ENCODE data around the gene ASB1.
"Not testable (repeated sequence)": the region's sequence is repeated elsewhere in the genome, so short reads cannot be mapped to it uniquely, and the experiment has no call there.

Gene ASB1

GRCh38 chr2:238433941-238434845 lies 7.5 kb downstream of the ASB1 start:
- WGBS, 2 experiments, result 92 to 93% methylated on average over 13 of the region's 13 CpGs
- Histone ChIP-seq H3K27me3 (ENCODE audit: control insufficient read depth, insufficient read depth, low read length, poor library complexity, severe bottlenecking) (no peaks in the 10 kb centered on the region), H3K4me3 (ENCODE audit: insufficient read depth, low read depth, low read length) (no peak overlapping the region), H3K4me1 (ENCODE audit: control insufficient read depth, insufficient read depth, low read length) (no peaks in the 10 kb centered on the region), H3K36me3 (ENCODE audit: control insufficient read depth, insufficient read depth, low read length) (peaks cover 22% of the 10 kb centered on the region), H3K9me3 (ENCODE audit: control insufficient read depth, low read length) (no peaks in the 10 kb centered on the region), H3K27ac (ENCODE audit: insufficient read depth, low read depth, low read length, poor library complexity, severe bottlenecking) (no peak overlapping the region)

DNA sequence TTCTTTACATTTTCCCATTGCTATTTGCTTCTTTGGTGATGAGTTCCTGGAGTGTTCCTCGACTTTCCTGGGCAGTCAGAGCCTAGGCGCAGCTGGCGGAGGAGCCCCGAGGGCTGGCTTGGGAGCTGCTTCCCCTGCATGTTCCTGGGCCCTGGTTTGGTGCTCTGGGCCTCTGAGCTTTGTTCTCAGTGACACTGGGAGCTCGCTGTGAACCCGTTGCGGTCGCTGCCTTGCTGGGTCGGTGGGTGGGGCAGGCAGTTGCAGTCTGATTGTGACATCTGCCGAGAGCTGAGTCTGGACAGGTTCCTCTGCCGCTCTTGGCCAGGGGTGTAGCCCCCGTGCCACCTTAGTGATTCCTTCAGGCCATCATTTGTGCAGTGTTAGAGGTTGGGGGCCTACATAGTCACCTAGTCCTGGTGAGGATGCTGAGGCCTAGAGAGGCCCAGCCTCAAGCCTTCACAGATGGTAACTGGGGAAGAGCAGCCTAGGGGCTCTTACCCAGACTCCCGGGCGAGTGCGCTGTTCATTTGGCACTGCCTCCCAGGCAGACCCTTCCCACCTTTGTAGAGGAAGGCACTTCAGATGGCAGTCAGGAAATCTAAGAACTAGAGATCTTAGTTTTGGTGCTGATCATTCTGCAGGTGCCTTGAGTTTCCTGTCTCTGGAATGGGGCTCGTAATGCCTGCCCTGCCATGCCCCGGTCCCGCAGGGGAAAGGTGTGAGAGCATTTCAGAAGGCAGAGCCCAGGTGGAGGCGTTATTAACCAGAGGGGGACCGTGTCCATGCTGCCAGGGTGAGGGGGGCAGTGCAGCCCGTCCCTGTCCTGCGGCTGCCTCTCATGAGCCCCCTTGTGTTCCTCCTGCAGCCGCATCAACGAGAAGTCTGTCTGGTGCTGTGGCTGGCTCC lies 8.4 kb downstream of the ASB1 start:
- Histone ChIP-seq H3K27ac (ENCODE audit: insufficient read depth, low read depth, low read length, poor library complexity, severe bottlenecking) (no peak overlapping the region), H3K27me3 (ENCODE audit: control insufficient read depth, insufficient read depth, low read length, poor library complexity, severe bottlenecking) (no peaks in the 10 kb centered on the region), H3K4me1 (ENCODE audit: control insufficient read depth, insufficient read depth, low read length) (no peaks in the 10 kb centered on the region), H3K36me3 (ENCODE audit: control insufficient read depth, insufficient read depth, low read length) (peaks cover 22% of the 10 kb centered on the region), H3K4me3 (ENCODE audit: insufficient read depth, low read depth, low read length) (no peak overlapping the region), H3K9me3 (ENCODE audit: control insufficient read depth, low read length) (no peaks in the 10 kb centered on the region)
- WGBS, 2 experiments, result 94 to 95% methylated on average over 24 of the region's 24 CpGs

GRCh38 chr2:238435752-238436096 lies 9.0 kb downstream of the ASB1 start:
- Histone ChIP-seq H3K9me3 (ENCODE audit: control insufficient read depth, low read length) (no peaks in the 10 kb centered on the region), H3K27ac (ENCODE audit: insufficient read depth, low read depth, low read length, poor library complexity, severe bottlenecking) (no peak overlapping the region), H3K4me1 (ENCODE audit: control insufficient read depth, insufficient read depth, low read length) (no peaks in the 10 kb centered on the region)

DNA sequence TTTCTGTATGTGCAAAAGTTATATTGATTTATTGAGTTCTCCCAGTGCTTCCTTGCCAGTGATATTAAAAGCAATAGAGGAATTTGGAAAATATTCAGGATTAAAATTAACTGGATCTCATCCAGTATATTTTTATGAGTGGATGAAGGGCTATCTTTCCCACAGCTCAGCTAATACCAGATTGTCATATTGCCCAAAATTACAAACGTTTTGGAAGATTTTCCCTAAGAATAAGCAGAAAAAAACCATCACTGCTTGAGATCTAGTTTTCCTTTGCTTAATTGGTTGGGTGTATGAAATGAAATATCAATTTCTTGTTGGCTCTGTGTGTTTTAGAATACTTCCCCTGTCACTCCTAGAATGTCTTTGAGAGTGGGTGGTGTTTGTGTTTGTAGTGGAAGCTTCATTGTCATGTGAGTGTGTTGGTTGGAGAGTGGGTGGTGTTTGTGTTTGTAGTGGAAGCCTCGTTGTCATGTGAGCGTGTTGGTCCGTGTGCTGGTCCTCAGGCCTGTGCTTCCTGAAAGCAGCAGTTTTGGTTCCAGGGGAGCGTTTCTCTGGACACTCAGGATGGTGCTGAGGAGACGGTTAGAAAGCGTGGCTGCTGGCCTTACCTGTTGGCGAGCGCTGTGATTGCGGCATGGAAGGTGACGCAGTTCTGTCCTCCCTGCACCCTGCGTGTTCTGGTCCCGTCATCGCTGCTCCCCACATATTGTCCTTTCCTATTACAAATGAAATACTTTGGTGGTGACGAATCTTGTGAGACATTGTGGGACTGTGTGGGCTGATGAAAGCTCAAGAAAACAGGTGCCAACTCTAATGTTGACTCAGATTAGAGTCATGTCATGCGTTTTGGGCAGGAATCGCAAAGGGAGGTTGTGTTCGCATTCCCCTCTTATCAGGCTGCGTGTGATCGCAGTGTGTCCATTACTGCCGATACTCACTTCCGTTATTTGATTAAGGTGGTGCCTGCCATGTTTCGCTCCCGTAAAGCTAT lies 12.4 kb downstream of the ASB1 start:
- Histone ChIP-seq H3K9me3 (ENCODE audit: control insufficient read depth, low read length) (no peaks in the 10 kb centered on the region), H3K4me3 (ENCODE audit: insufficient read depth, low read depth, low read length) (no peak overlapping the region), H3K36me3 (ENCODE audit: control insufficient read depth, insufficient read depth, low read length) (peaks cover 15% of the 10 kb centered on the region), H3K27ac (ENCODE audit: insufficient read depth, low read depth, low read length, poor library complexity, severe bottlenecking) (no peak overlapping the region), H3K4me1 (ENCODE audit: control insufficient read depth, insufficient read depth, low read length) (no peaks in the 10 kb centered on the region), H3K27me3 (ENCODE audit: control insufficient read depth, insufficient read depth, low read length, poor library complexity, severe bottlenecking) (no peaks in the 10 kb centered on the region)
- 93 to 95% methylated on average over 24 of the region's 24 CpGs for WGBS, 2 experiments

More at GRCh38 chr2:238435752-238436096, 9.0 kb downstream of the ASB1 start:
- WGBS, 2 experiments, result 96 to 97% methylated on average over 20 of the region's 20 CpGs
- H3K36me3 ChIP-seq (ENCODE audit: control insufficient read depth, insufficient read depth, low read length), result peaks cover 22% of the 10 kb centered on the region
- H3K27me3 ChIP-seq (ENCODE audit: control insufficient read depth, insufficient read depth, low read length, poor library complexity, severe bottlenecking), result no peaks in the 10 kb centered on the region
- no peak overlapping the region for H3K4me3 ChIP-seq (ENCODE audit: insufficient read depth, low read depth, low read length)

- WGBS, 2 experiments, result 91 to 94% methylated on average over 2 of the region's 2 CpGs
- H3K36me3 ChIP-seq (ENCODE audit: control insufficient read depth, insufficient read depth, low read length), result peaks cover 16% of the 10 kb centered on the region
These were observed 13.2 kb downstream of the ASB1 start for GRCh38 chr2:238439917-238440316.

DNA sequence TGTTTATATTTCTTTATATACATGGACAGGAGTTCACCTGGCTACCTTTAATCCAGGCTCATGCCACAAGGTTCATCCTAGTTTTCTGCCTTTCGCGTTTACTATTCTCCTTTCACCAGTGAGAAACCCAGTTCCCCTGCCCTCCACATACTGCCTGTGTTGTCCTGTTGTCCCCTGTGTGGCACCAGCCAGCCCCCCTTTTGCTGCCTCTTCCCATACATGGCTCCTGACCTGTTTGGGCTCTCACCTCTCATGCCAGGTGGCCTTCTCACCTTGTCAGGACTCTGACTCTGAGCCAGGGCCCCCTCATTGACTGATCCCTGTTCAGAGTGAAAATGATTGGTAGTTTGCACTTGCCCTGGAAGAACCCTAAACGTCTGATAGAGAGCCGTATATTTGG lies 13.6 kb downstream of the ASB1 start:
- H3K36me3 ChIP-seq (ENCODE audit: control insufficient read depth, insufficient read depth, low read length), result peaks cover 12% of the 10 kb centered on the region
- H3K27me3 ChIP-seq (ENCODE audit: control insufficient read depth, insufficient read depth, low read length, poor library complexity, severe bottlenecking), result no peaks in the 10 kb centered on the region
- no peaks in the 10 kb centered on the region for H3K9me3 ChIP-seq (ENCODE audit: control insufficient read depth, low read length)
- no peaks in the 10 kb centered on the region for H3K4me1 ChIP-seq (ENCODE audit: control insufficient read depth, insufficient read depth, low read length)
- H3K4me3 ChIP-seq (ENCODE audit: insufficient read depth, low read depth, low read length), result no peak overlapping the region
- WGBS, 2 experiments, result 92% methylated on average over 4 of the region's 4 CpGs
- H3K27ac ChIP-seq (ENCODE audit: insufficient read depth, low read depth, low read length, poor library complexity, severe bottlenecking), result no peak overlapping the region

More at GRCh38 chr2:238439917-238440316, 13.2 kb downstream of the ASB1 start:
- H3K4me1 ChIP-seq (ENCODE audit: control insufficient read depth, insufficient read depth, low read length), result no peaks in the 10 kb centered on the region
- H3K4me3 ChIP-seq (ENCODE audit: insufficient read depth, low read depth, low read length), result no peak overlapping the region
- H3K27ac ChIP-seq (ENCODE audit: insufficient read depth, low read depth, low read length, poor library complexity, severe bottlenecking), result no peak overlapping the region
- no peaks in the 10 kb centered on the region for H3K9me3 ChIP-seq (ENCODE audit: control insufficient read depth, low read length)
- no peaks in the 10 kb centered on the region for H3K27me3 ChIP-seq (ENCODE audit: control insufficient read depth, insufficient read depth, low read length, poor library complexity, severe bottlenecking)

DNA sequence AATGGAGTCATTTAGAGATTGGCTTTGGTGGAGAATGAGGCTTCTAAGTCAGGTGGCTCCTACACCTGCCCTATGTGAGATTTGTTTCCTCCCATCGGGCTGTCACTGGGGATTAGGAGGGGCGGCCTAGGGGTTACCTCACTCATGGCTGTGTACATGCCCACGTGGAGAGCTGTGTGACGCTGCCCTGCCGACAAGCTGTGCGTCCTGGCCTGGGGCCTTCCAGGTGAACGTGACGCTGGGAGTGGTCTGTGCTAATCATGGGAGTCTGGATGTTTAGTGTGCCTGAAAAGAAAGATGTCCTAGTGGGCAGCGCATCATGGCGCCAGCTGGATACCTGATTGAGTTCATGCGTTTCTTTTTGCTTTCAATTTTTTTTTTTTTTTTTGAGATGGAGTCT lies 14.0 kb downstream of the ASB1 start:
- H3K27me3 ChIP-seq (ENCODE audit: control insufficient read depth, insufficient read depth, low read length, poor library complexity, severe bottlenecking), result no peaks in the 10 kb centered on the region
- WGBS, 2 experiments, result 95 to 98% methylated on average over 11 of the region's 11 CpGs
- no peak overlapping the region for H3K27ac ChIP-seq (ENCODE audit: insufficient read depth, low read depth, low read length, poor library complexity, severe bottlenecking)
- H3K9me3 ChIP-seq (ENCODE audit: control insufficient read depth, low read length), result no peaks in the 10 kb centered on the region
- no peaks in the 10 kb centered on the region for H3K4me1 ChIP-seq (ENCODE audit: control insufficient read depth, insufficient read depth, low read length)
- H3K36me3 ChIP-seq (ENCODE audit: control insufficient read depth, insufficient read depth, low read length), result peaks cover 10% of the 10 kb centered on the region
- no peak overlapping the region for H3K4me3 ChIP-seq (ENCODE audit: insufficient read depth, low read depth, low read length)

DNA sequence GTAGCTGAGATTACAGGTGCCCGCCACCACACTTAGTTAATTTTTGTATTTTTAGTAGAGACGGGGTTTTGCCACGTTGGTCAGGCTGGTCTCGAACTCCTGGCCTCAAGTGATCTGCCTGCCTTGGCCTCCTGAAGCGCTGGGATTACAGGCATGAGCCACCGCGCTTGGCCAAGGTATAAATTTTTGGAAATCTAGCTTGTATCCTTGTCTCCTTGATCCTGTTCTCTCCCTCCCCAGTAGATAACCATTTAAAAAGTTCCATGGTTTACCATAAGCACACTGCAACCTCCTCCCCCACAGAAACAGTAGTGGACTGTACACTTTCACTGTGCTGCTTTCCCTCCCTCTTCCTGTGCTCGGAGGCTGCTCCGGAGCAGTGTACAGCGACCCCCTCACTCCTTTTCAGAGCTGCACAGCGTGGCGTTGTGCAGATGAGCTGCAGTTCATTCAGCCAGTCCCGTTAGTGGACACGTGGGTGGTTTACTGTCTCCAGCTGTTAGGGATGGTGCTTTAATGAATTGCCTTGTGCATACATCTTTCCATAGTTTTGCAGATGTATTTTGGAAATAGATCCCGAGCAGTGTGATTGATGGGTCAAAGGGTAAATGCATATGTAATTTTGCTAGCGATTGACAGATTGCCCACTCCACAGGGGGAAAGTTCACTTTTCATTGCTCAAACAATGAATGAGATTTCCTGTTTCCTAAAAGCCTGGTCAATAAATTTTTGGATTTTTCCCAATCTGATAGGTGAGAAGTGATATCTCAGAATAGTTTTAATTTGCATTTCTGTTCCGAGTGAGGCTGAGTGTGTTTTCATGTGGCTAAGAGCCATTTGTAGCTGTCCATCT lies 14.8 kb downstream of the ASB1 start:
- H3K36me3 ChIP-seq (ENCODE audit: control insufficient read depth, insufficient read depth, low read length), result peaks cover 17% of the 10 kb centered on the region

DNA sequence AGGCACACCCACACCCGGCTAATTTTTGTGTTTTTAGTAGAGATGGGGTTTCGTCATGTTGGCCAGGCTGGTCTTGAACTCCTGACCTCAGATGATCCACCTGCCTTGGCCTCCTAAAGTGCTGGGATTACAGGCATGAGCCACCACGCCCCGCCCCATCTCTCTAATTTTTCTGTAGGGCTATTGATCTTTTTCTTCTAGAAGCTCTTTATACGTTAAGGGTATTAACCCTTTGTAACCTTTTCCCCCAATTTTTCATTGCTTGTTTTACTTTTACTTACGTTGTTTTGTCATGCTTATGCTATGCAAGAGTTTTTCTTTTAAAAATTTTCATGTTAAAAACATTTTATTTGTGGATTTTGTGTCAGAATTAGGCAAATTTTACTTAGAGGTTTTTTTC lies 15.5 kb downstream of the ASB1 start:
- H3K36me3 ChIP-seq (ENCODE audit: control insufficient read depth, insufficient read depth, low read length), result peaks cover 22% of the 10 kb centered on the region
- WGBS, 2 experiments, result 90 to 91% methylated on average over 6 of the region's 6 CpGs
- not testable (repeated sequence) for H3K4me1 ChIP-seq (ENCODE audit: control insufficient read depth, insufficient read depth, low read length); H3K27me3 ChIP-seq (ENCODE audit: control insufficient read depth, insufficient read depth, low read length, poor library complexity, severe bottlenecking); H3K9me3 ChIP-seq (ENCODE audit: control insufficient read depth, low read length); H3K27ac ChIP-seq (ENCODE audit: insufficient read depth, low read depth, low read length, poor library complexity, severe bottlenecking); H3K4me3 ChIP-seq (ENCODE audit: insufficient read depth, low read depth, low read length)

More for the DNA sequence above, 14.8 kb downstream of the ASB1 start:
- Histone ChIP-seq H3K4me3 (ENCODE audit: insufficient read depth, low read depth, low read length) (no peak overlapping the region), H3K9me3 (ENCODE audit: control insufficient read depth, low read length) (no peaks in the 10 kb centered on the region), H3K27ac (ENCODE audit: insufficient read depth, low read depth, low read length, poor library complexity, severe bottlenecking) (no peak overlapping the region), H3K4me1 (ENCODE audit: control insufficient read depth, insufficient read depth, low read length) (no peaks in the 10 kb centered on the region), H3K27me3 (ENCODE audit: control insufficient read depth, insufficient read depth, low read length, poor library complexity, severe bottlenecking) (no peaks in the 10 kb centered on the region)
- WGBS, 2 experiments, result 91 to 93% methylated on average over 17 of the region's 17 CpGs

Data from ectodermal cell (in vitro differentiated cells).